Activated T-helper 1 cell treated with anti-CD3 and anti-CD28 coated beads, Interleukin-12 subunit alpha, Interleukin-12 subunit beta, Interleukin-2, Interleukin-4 antibody, amounts not matched to agents 30 ng/mL and 10 ng/mL and 1 ng/mL, durations not matched to agents 14 hours and 24 hours and 36 hours (primary cell): ENCODE data around the gene SLC5A12. TPM values are rescaled to one million over a fixed set of nuclear protein-coding genes. Genes with fewer than 3 reads are reported as not detected.

ENCODE experiments used
- DNase-seq: peaks from one replicate; pipeline ENCODE4 v3.0.0; 2021; ENCODE audit warnings: low spot score
- H3K27ac Mint-ChIP-seq: one replicate; pipeline ENCODE4 v1.8.0; 2021; ENCODE audit warnings: mild to moderate bottlenecking, mixed read lengths
- H3K27me3 Mint-ChIP-seq: one replicate; pipeline ENCODE4 v1.8.0; 2022; ENCODE audit warnings: mild to moderate bottlenecking, moderate library complexity, mixed read lengths; ENCODE audit not compliant: insufficient read depth
- H3K36me3 Mint-ChIP-seq: one replicate; pipeline ENCODE4 v1.8.0; 2021; ENCODE audit warnings: low read depth, mixed read lengths
- H3K4me1 Mint-ChIP-seq: one replicate; pipeline ENCODE4 v1.8.0; 2021; ENCODE audit warnings: low read depth, mixed read lengths
- H3K4me3 Mint-ChIP-seq: one replicate; pipeline ENCODE4 v1.8.0; 2021; ENCODE audit warnings: mild to moderate bottlenecking, moderate library complexity, mixed read lengths
- H3K9me3 Mint-ChIP-seq: one replicate; pipeline ENCODE4 v1.8.0; 2021; ENCODE audit warnings: mixed read lengths
- intact Hi-C: fragments of 100-400 bp; cut with micrococcal nuclease; formaldehyde crosslinking; loops from one replicate; pipeline ENCODE4 v1.15.1; 2024
- total RNA-seq: library from RNA; stranded (reverse); gene quantifications from 2 replicates; pipeline ENCODE4 v1.2.3, GENCODE V29; 2022

SLC5A12 gene
- total RNA-seq, 1 donor from 2014 or later: not detected

GRCh38 chr11:26620282-26621045 is 101.4 kb downstream of the SLC5A12 start:
- no peaks in the 10 kb centered on the region for H3K27me3 Mint-ChIP-seq
- H3K9me3 Mint-ChIP-seq: no peaks in the 10 kb centered on the region
- H3K36me3 Mint-ChIP-seq: no peaks in the 10 kb centered on the region
- intact Hi-C loops: no loop called here
- no peak for DNase-seq
- H3K4me3 Mint-ChIP-seq: no peak overlapping the region
- no peak overlapping the region for H3K27ac Mint-ChIP-seq
- no peaks in the 10 kb centered on the region for H3K4me1 Mint-ChIP-seq

GRCh38 chr11:26618441-26618840 is 103.4 kb downstream of the SLC5A12 start:
- Mint-ChIP-seq H3K27me3 (no peaks in the 10 kb centered on the region), H3K4me3 (no peak overlapping the region), H3K4me1 (no peaks in the 10 kb centered on the region), H3K27ac (no peak overlapping the region), H3K9me3 (no peaks in the 10 kb centered on the region), H3K36me3 (no peaks in the 10 kb centered on the region)
- no peak for DNase-seq
- intact Hi-C loops: no loop called here

Other genes with a start within 250 kb of the SLC5A12 start
- gene MUC15, start 149.8 kb downstream of the SLC5A12 start, total RNA-seq: not detected in 2 replicates